Suprapubic skin (tissue), 4 donors: ENCODE data around the gene FRMPD2. TPM values are rescaled to one million over a fixed set of nuclear protein-coding genes. Genes with fewer than 3 reads are reported as not detected.

Experiments
- DNase-seq, 2 donors: peaks; one replicate each; pipeline ENCODE4 v3.0.0-alpha.2; 2019; ENCODE audit warnings: low spot score in 2 of 2
- H3K27ac ChIP-seq: fragments of 200-600 bp; sonication (generic); one replicate; pipeline ENCODE4 v1.5.1; 2019
- H3K27me3 ChIP-seq: fragments of 200-600 bp; sonication (generic); one replicate; pipeline ENCODE4 v1.5.1; 2019
- H3K36me3 ChIP-seq: fragments of 200-600 bp; sonication (generic); one replicate; pipeline ENCODE4 v1.5.1; 2019
- H3K4me1 ChIP-seq: fragments of 200-600 bp; sonication (generic); one replicate; pipeline ENCODE4 v1.5.1; 2019
- H3K4me3 ChIP-seq: fragments of 200-600 bp; sonication (generic); one replicate; pipeline ENCODE4 v1.5.1; 2019; ENCODE audit warnings: mild to moderate bottlenecking
- H3K9me3 ChIP-seq: fragments of 200-600 bp; sonication (generic); one replicate; pipeline ENCODE4 v1.5.1; 2019
- EP300 ChIP-seq: sonication (generic); formaldehyde crosslinking; IDR thresholded peaks from one replicate; pipeline ENCODE4 v1.6.1; 2017; ENCODE audit warnings: antibody characterized with exemption
- POLR2A ChIP-seq, 2 donors: fragments of 450-650 bp; IDR thresholded peaks; one replicate each; pipeline ENCODE4 v1.6.1; 2017; ENCODE audit warnings: antibody characterized with exemption in 2 of 2, mild to moderate bottlenecking in 2 of 2, moderate library complexity in 2 of 2
- POLR2AphosphoS5 ChIP-seq, 3 donors: sonication (generic); formaldehyde crosslinking; IDR thresholded peaks; one replicate each; pipeline ENCODE4 v1.6.1; 2017; ENCODE audit warnings: antibody characterized with exemption in 3 of 3
- WGBS: methylation state at CpG from one replicate; pipeline ENCODE4 v1.1.5; 2018; 5-methylcytosine and 5-hydroxymethylcytosine counted together
- total RNA-seq, 4 donors: library from RNA; depleted of rRNA; stranded (reverse); fragments of >200 nt; gene quantifications; one replicate each; pipeline ENCODE4 v1.1.0, GENCODE V29; 2016
- TF ChIP-seq, protein P1 (sequence below), 2 donors: fragments of 200-600 bp in 1 of 2; fragments of 450-650 bp in 1 of 2; sonication (generic) in 1 of 2; IDR thresholded peaks; one replicate each; pipeline ENCODE4 v1.5.1; 2016 to 2019; ENCODE audit warnings: antibody characterized with exemption in 2 of 2, mild to moderate bottlenecking in 1 of 2, moderate library complexity in 1 of 2

Gene FRMPD2
- total RNA-seq, 4 donors from 2014 or later, result 0.72 TPM; not detected in 3

GRCh38 chr10:48288661-48289060 is 14.2 kb upstream of the FRMPD2 start:
- DNase-seq, result no peak
- no peaks in the 10 kb centered on the region for H3K9me3 ChIP-seq
- H3K27me3 ChIP-seq, result no peaks in the 10 kb centered on the region
- TF ChIP-seq EP300 (no peak), POLR2A (IDR thresholded peaks at IDR 0.05) (no peak), POLR2AphosphoS5 (IDR thresholded peaks at IDR 0.05) (no peak)
- TF ChIP-seq, protein P1, sequence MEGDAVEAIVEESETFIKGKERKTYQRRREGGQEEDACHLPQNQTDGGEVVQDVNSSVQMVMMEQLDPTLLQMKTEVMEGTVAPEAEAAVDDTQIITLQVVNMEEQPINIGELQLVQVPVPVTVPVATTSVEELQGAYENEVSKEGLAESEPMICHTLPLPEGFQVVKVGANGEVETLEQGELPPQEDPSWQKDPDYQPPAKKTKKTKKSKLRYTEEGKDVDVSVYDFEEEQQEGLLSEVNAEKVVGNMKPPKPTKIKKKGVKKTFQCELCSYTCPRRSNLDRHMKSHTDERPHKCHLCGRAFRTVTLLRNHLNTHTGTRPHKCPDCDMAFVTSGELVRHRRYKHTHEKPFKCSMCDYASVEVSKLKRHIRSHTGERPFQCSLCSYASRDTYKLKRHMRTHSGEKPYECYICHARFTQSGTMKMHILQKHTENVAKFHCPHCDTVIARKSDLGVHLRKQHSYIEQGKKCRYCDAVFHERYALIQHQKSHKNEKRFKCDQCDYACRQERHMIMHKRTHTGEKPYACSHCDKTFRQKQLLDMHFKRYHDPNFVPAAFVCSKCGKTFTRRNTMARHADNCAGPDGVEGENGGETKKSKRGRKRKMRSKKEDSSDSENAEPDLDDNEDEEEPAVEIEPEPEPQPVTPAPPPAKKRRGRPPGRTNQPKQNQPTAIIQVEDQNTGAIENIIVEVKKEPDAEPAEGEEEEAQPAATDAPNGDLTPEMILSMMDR (IDR thresholded peaks at IDR 0.05), result no peak
- peaks cover 20% of the 10 kb centered on the region for H3K4me1 ChIP-seq
- H3K27ac ChIP-seq, result no peak overlapping the region
- no peak overlapping the region for H3K4me3 ChIP-seq
- 89% methylated on average over 7 of the region's 7 CpGs for WGBS
- no peaks in the 10 kb centered on the region for H3K36me3 ChIP-seq

DNA sequence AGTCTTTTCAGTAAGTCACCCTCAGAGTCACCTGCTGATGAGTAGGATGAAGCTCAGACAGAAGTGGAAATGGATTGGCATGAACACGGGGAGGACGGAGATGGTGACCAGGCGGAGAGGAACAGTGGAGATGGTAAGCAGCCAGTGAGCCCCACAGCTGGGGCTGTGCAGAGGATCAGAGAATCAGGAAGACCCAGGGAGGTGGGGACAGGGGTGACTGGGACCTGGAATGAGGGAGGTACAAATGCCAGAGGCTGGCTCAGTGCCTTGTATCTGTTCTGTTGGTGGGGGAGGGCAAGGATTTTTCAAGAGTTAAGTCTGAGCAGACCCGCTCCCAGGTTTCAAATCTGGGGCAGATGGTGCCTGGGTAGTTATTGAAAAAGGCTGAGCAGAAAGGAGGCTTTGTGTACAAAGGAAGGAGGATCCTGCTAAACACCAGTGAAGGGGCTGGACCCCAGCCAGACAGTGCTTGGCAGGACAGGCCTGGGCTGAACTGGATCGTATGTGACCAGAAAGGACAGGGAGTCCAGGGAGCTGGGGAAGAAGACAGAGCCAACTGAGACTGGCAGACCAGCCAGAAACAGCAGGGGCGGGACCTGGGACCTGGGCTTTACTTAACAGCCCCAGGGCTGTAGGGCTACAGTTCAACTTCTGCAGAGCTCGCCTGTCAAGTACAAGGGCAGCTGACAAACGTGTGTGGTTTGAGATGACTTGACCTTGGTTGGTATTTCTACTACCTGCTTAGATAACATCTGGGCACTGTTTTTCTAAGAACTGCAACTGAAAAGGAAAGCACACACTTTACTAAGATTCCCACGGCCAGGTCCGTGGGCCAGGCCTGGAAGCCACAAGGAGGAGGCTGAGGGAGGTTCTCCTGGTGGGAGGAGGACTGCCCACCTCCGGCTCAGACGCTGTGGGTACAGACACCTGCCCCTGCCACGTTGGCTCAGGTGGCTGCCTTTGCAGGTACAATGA is 13.2 kb upstream of the FRMPD2 start:
- peak in 1 of 2 donors; percentile 72 for DNase-seq
- H3K4me1 ChIP-seq, result peaks cover 20% of the 10 kb centered on the region

DNA sequence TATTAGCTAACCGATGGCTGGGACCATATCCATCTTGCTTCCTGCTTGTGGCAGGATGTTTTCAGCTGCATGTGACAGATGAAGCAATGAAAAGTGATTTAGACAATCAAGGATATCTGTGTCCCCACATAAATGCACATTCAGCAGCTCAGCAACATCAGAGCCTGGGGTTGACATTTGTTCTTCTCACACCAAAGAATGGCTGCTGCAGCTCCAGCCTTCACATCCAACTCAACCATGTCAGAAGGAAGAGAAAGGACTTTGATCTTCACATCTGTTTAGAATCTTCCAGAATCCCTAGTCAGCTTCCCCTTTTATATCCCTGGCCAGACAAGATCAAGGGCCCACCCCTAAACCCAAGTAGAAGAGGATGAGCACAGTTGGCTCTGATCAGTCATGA is 11.9 kb upstream of the FRMPD2 start:
- 85% methylated on average over 1 of the region's 1 CpG for whole genome bisulfite sequencing
- H3K4me1 ChIP-seq, result peaks cover 20% of the 10 kb centered on the region

More for the DNA sequence above, 13.2 kb upstream of the FRMPD2 start:
- TF ChIP-seq POLR2AphosphoS5 (IDR thresholded peaks at IDR 0.05), result no peak
- TF ChIP-seq, protein P1 (IDR thresholded peaks at IDR 0.05), result no peak
- TF ChIP-seq EP300, result no peak
- TF ChIP-seq POLR2A (IDR thresholded peaks at IDR 0.05), result no peak
- Histone ChIP-seq H3K36me3 (no peaks in the 10 kb centered on the region), H3K9me3 (no peaks in the 10 kb centered on the region), H3K27ac (peak overlapping the region; percentile 66), H3K27me3 (no peaks in the 10 kb centered on the region), H3K4me3 (no peak overlapping the region)
- WGBS, result 37% methylated on average over 10 of the region's 13 CpGs

DNA sequence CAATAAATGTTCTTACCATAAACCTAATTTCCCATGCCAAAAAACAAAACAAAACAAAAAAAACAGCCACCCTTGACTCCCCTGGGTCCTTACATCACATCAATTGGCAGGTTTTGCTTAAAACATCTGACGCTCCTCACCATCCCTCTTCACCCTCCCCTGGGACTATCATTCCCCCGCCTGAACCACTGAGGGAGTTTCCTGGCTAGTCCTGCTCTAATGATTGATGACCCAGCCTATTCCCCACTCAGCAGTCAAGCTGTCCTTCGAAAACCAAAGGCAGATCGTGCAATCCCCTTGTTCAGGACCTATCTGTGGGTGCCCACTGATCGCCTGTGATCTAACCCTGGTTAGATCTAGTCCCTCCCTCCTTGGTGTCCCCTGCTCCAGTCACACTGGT is 11.2 kb upstream of the FRMPD2 start:
- Histone ChIP-seq H3K27me3 (no peaks in the 10 kb centered on the region), H3K9me3 (no peaks in the 10 kb centered on the region), H3K4me1 (peaks cover 20% of the 10 kb centered on the region), H3K27ac (no peak overlapping the region), H3K4me3 (no peak overlapping the region), H3K36me3 (no peaks in the 10 kb centered on the region)
- WGBS, result 60% methylated on average over 5 of the region's 5 CpGs
- DNase-seq, result no peak
- TF ChIP-seq POLR2AphosphoS5 (IDR thresholded peaks at IDR 0.05), result no peak
- no peak for TF ChIP-seq EP300
- TF ChIP-seq POLR2A (IDR thresholded peaks at IDR 0.05), result no peak
- TF ChIP-seq, protein P1 (IDR thresholded peaks at IDR 0.05), result no peak

More for the DNA sequence above, 11.9 kb upstream of the FRMPD2 start:
- Histone ChIP-seq H3K4me3 (no peak overlapping the region), H3K36me3 (no peaks in the 10 kb centered on the region), H3K27me3 (no peaks in the 10 kb centered on the region), H3K27ac (no peak overlapping the region), H3K9me3 (no peaks in the 10 kb centered on the region)
- no peak for TF ChIP-seq POLR2AphosphoS5 (IDR thresholded peaks at IDR 0.05)
- TF ChIP-seq, protein P1 (IDR thresholded peaks at IDR 0.05), result no peak
- TF ChIP-seq EP300, result no peak
- no peak for TF ChIP-seq POLR2A (IDR thresholded peaks at IDR 0.05)
- DNase-seq, result no peak

- TF ChIP-seq, protein P1 (IDR thresholded peaks at IDR 0.05), result no peak
- TF ChIP-seq POLR2AphosphoS5 (IDR thresholded peaks at IDR 0.05), result no peak
- TF ChIP-seq POLR2A (IDR thresholded peaks at IDR 0.05), result no peak
- no peak for TF ChIP-seq EP300
- no peak for DNase-seq
- H3K27ac ChIP-seq, result no peak overlapping the region
- no peak overlapping the region for H3K4me3 ChIP-seq
- peaks cover 18% of the 10 kb centered on the region for H3K4me1 ChIP-seq
- no peaks in the 10 kb centered on the region for H3K27me3 ChIP-seq
- 73% methylated on average over 4 of the region's 4 CpGs for WGBS
- no peaks in the 10 kb centered on the region for H3K36me3 ChIP-seq
- H3K9me3 ChIP-seq, result no peaks in the 10 kb centered on the region
Measured at GRCh38 chr10:48284811-48285210, 10.3 kb upstream of the FRMPD2 start.
